NCI-H446 treated with DMSO at 0.1 percent for 48 hours (cell line): ENCODE results near the gene ATG4C.

ENCODE experiments used
- DNase-seq: peaks from one replicate; lab custom pipeline; 2025; lab: John Stamatoyannopoulos, UW

Gene ATG4C

GRCh38 chr1:62840555-62840954 is 56.6 kb downstream of the ATG4C start:
- DNase-seq: no peak

- peak; percentile 27 for DNase-seq
Observed at GRCh38 chr1:62841587-62842169, 57.7 kb downstream of the ATG4C start.

- no peak for DNase-seq
Observed at GRCh38 chr1:62844030-62844429, 60.1 kb downstream of the ATG4C start.

- no peak for DNase-seq
Observed at GRCh38 chr1:62849031-62849430, 65.1 kb downstream of the ATG4C start.

- no peak for DNase-seq
Observed at GRCh38 chr1:62852253-62852652, 68.3 kb downstream of the ATG4C start.

- DNase-seq: no peak
Observed at GRCh38 chr1:62856960-62857359, 73.0 kb downstream of the ATG4C start.

GRCh38 chr1:62869217-62869754 is 85.4 kb downstream of the ATG4C start:
- no peak for DNase-seq

GRCh38 chr1:62870148-62870547 is 86.2 kb downstream of the ATG4C start:
- DNase-seq: no peak

GRCh38 chr1:62875676-62876075 is 91.7 kb downstream of the ATG4C start:
- no peak for DNase-seq

GRCh38 chr1:62876535-62876934 is 92.6 kb downstream of the ATG4C start:
- DNase-seq: no peak

GRCh38 chr1:62877579-62877978 is 93.6 kb downstream of the ATG4C start:
- no peak for DNase-seq

GRCh38 chr1:62879962-62880361 is 96.0 kb downstream of the ATG4C start:
- no peak for DNase-seq

- peak; percentile 71 for DNase-seq
Observed at GRCh38 chr1:62882201-62883104, 98.5 kb downstream of the ATG4C start.

- no peak for DNase-seq
Observed at GRCh38 chr1:62884156-62884740, 100.3 kb downstream of the ATG4C start.

- DNase-seq: no peak
Observed at GRCh38 chr1:62887799-62888507, 104.0 kb downstream of the ATG4C start.

GRCh38 chr1:62891956-62892562 is 108.1 kb downstream of the ATG4C start:
- no peak for DNase-seq

- DNase-seq: no peak
Observed at GRCh38 chr1:62897788-62898187, 113.9 kb downstream of the ATG4C start.

GRCh38 chr1:62900566-62900965 is 116.6 kb downstream of the ATG4C start:
- DNase-seq: no peak

- no peak for DNase-seq
Observed at GRCh38 chr1:62901650-62902049, 117.7 kb downstream of the ATG4C start.

GRCh38 chr1:62903522-62903921 is 119.6 kb downstream of the ATG4C start:
- DNase-seq: no peak

GRCh38 chr1:62903982-62904855 is 120.3 kb downstream of the ATG4C start:
- no peak for DNase-seq
